Gastrocnemius medialis (tissue), 4 donors: Measurements from ENCODE around the gene TYW1B. TPM values are rescaled to one million over a fixed set of nuclear protein-coding genes. Genes with fewer than 3 reads are reported as not detected.
"Not testable (repeated sequence)": the region's sequence is repeated elsewhere in the genome, so short reads cannot be mapped to it uniquely, and the experiment has no call there.

Experiments
- ATAC-seq, 2 donors: fragments of 150-250 bp; one replicate each; pipeline ENCODE4 v1.9.1; 2016
- DNase-seq, 2 donors: peaks; one replicate each; pipeline ENCODE4 v3.0.0-alpha.2; 2019
- H3K27ac ChIP-seq, 4 donors: fragments of 200-600 bp; sonication (generic); 1 replicate in 1 of 4; 2 replicates in 3 of 4; pipeline ENCODE4 v1.5.1; 2016 to 2018; ENCODE audit warnings: mild to moderate bottlenecking in 2 of 4, moderate library complexity in 1 of 4
- H3K27me3 ChIP-seq, 3 donors: fragments of 200-600 bp; sonication (generic) in 2 of 3; 1 replicate in 1 of 3; 2 replicates in 2 of 3; pipeline versions ENCODE4 v1.5.1 to v1.6.0; 2016 to 2019; ENCODE audit warnings: mild to moderate bottlenecking in 1 of 3, moderate library complexity in 1 of 3
- H3K36me3 ChIP-seq, 2 donors: fragments of 200-600 bp; sonication (generic) in 1 of 2; one replicate each; pipeline ENCODE4 v1.5.1; 2017 to 2018
- H3K4me1 ChIP-seq, 2 donors: fragments of 200-600 bp; sonication (generic) in 1 of 2; one replicate each; pipeline ENCODE4 v1.5.1; 2016 to 2017; ENCODE audit warnings: mild to moderate bottlenecking in 2 of 2
- H3K4me3 ChIP-seq, 4 donors: fragments of 200-600 bp; sonication (generic) in 3 of 4; 1 replicate in 1 of 4; 2 replicates in 3 of 4; pipeline ENCODE4 v1.5.1; 2016 to 2019; ENCODE audit warnings: mild to moderate bottlenecking in 2 of 4
- H3K9me3 ChIP-seq, 3 donors: fragments of 200-600 bp; sonication (generic) in 2 of 3; 1 replicate in 1 of 3; 2 replicates in 2 of 3; pipeline ENCODE4 v1.5.1; 2016 to 2019
- POLR2A ChIP-seq, 2 donors: fragments of 450-650 bp; IDR thresholded peaks; one replicate each; pipeline ENCODE4 v1.6.1; 2017; ENCODE audit warnings: antibody characterized with exemption in 2 of 2, mild to moderate bottlenecking in 2 of 2, moderate library complexity in 2 of 2
- in situ Hi-C, 4 donors: fragments of 200-750 bp; cut with MboI; loops; one replicate each; pipeline versions ENCODE4 v1.15.0 to v1.8.0; 2017; ENCODE audit warnings: low sequenced_read_pairs in 4 of 4
- intact Hi-C: fragments of 100-400 bp; cut with DNase I; formaldehyde crosslinking; loops from one replicate; pipeline ENCODE4 v1.15.1; 2023; ENCODE audit warnings: low total_unique reads
- total RNA-seq, 4 donors: library from RNA; depleted of rRNA; stranded (reverse); fragments of >200 nt; gene quantifications; one replicate each; pipeline versions ENCODE4 v1.1.0 to v1.2.3, GENCODE V29; 2016
- TF ChIP-seq, protein P1 (sequence below), 5 experiments: fragments of 450-650 bp in 3 of 5; fragments of 200-600 bp in 2 of 5; sonication (generic) in 2 of 5; IDR thresholded peaks in 4 of 5; conservative IDR thresholded peaks in 1 of 5; 1 replicate in 4 of 5; 2 replicates in 1 of 5; pipeline ENCODE4 v1.5.1; 2016 to 2019; ENCODE audit warnings: antibody characterized with exemption in 5 of 5, mild to moderate bottlenecking in 3 of 5, moderate library complexity in 3 of 5

The TYW1B gene
- total RNA-seq, 4 donors from 2014 or later: 2.5 to 6.0 (median 2.9) TPM

DNA sequence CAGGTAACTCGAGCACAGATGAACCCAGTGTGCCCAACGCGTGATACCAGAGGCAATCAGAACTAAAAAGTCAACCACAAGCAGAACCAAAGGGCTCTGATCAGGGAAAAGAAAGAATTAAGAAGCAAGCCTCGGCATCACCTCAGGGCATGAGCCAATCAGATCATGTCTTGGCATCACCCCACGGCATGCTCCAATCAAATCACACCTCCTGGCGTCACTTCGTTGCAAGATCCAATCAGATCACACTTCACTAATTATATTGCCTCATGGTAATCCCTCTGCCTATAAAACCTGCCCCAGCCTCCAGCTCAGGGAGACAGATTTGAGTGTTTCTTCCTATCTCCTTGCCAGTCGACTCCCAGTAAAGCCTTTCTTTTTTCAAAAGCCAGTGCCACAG is 46.8 kb downstream of the TYW1B start:
- ATAC-seq: no peak
- H3K4me3 ChIP-seq: no peak overlapping the region
- H3K27me3 ChIP-seq: no peaks in the 10 kb centered on the region
- TF ChIP-seq, protein P1, sequence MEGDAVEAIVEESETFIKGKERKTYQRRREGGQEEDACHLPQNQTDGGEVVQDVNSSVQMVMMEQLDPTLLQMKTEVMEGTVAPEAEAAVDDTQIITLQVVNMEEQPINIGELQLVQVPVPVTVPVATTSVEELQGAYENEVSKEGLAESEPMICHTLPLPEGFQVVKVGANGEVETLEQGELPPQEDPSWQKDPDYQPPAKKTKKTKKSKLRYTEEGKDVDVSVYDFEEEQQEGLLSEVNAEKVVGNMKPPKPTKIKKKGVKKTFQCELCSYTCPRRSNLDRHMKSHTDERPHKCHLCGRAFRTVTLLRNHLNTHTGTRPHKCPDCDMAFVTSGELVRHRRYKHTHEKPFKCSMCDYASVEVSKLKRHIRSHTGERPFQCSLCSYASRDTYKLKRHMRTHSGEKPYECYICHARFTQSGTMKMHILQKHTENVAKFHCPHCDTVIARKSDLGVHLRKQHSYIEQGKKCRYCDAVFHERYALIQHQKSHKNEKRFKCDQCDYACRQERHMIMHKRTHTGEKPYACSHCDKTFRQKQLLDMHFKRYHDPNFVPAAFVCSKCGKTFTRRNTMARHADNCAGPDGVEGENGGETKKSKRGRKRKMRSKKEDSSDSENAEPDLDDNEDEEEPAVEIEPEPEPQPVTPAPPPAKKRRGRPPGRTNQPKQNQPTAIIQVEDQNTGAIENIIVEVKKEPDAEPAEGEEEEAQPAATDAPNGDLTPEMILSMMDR (IDR thresholded peaks at IDR 0.05 in 4 of 5, conservative IDR thresholded peaks at IDR 0.05 in 1 of 5): no peak
- TF ChIP-seq POLR2A (IDR thresholded peaks at IDR 0.05): no peak
- intact Hi-C loops (no loop called here), in situ Hi-C loops (no loop called here)
- H3K9me3 ChIP-seq: no peaks in the 10 kb centered on the region
- no peak for DNase-seq
- H3K4me1 ChIP-seq: peaks cover 11 to 12% of the 10 kb centered on the region in 2 donors
- H3K36me3 ChIP-seq: no peaks in the 10 kb centered on the region
- no peak overlapping the region for H3K27ac ChIP-seq

DNA sequence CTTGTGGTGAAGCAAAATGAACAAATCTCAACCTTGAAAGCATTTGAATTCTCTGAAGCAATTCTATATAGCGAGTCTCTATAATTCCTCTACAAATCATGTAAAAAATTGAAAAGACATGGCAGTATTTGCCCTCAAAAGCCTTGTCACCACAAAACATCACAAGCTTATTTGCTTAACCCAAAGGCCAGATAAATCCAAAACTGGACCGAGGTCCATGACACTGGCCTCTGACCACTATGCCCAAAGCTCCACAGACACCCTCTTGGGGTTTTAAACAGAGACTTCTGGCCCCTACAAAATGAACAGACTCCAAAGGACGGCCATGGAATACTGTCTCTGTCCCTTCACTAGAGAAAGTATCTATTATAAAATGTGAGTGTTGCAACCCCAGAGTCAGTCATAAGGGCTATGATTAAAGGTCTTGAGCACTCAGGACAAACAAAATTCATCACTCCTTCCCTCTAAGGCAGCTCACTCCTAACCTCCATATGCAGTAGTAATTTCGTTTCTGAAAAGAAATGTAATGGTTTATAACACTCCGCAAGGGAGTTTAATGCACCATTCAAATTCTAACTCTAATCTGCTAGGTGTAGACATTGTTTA is 47.6 kb downstream of the TYW1B start:
- in situ Hi-C loops, H3K27me3 ChIP-seq, H3K4me3 ChIP-seq, DNase-seq, intact Hi-C loops, H3K36me3 ChIP-seq, H3K9me3 ChIP-seq: not testable (repeated sequence)
- H3K4me1 ChIP-seq: peaks cover 11 to 12% of the 10 kb centered on the region in 2 donors
- H3K27ac ChIP-seq: peak overlapping the region in 2 of 4 donors; percentile 1 to 43
- ATAC-seq: peak; percentile 59 to 65

DNA sequence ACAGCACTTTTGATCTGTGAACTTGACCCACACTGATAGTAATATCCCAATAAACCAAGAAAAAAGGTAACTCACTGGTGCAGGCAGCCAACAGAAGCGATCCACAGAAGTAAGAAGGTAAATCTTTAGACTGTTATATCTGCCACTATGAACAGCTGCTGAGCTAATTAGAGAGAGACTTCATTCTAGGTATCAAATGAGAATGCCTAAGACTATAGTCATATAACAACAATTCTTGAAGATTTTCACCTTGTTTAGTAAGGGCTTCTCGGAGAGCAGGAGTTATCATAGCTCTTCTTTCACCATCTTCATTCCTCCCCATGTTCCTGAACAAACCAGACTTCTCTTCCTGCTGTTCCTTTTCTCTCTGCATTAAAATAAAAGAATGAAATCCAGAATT is 50.8 kb downstream of the TYW1B start:
- ATAC-seq, H3K4me3 ChIP-seq, in situ Hi-C loops, H3K27me3 ChIP-seq, DNase-seq, H3K4me1 ChIP-seq, H3K27ac ChIP-seq, intact Hi-C loops, H3K9me3 ChIP-seq, H3K36me3 ChIP-seq: not testable (repeated sequence)

DNA sequence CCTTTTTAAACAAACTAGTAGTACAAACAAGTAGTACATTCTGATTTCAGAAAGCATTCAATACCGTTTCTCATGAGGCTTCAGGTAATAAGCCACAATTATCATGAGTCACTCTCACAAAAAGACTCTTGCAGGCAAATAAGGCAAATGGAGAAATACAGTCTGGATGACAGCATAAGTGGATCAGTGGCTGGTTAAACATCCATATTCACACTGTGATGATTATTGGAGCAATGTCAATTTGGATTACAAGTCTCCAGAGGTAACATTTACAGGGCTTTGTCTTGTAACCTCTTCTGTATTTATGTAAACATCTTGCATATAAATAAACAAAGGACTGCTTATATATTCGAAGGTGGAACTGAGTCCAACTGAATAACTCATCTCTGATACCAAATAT is 55.4 kb downstream of the TYW1B start:
- H3K27ac ChIP-seq, in situ Hi-C loops, H3K9me3 ChIP-seq, DNase-seq, intact Hi-C loops, H3K36me3 ChIP-seq, H3K4me3 ChIP-seq, H3K27me3 ChIP-seq, H3K4me1 ChIP-seq, ATAC-seq: not testable (repeated sequence)

DNA sequence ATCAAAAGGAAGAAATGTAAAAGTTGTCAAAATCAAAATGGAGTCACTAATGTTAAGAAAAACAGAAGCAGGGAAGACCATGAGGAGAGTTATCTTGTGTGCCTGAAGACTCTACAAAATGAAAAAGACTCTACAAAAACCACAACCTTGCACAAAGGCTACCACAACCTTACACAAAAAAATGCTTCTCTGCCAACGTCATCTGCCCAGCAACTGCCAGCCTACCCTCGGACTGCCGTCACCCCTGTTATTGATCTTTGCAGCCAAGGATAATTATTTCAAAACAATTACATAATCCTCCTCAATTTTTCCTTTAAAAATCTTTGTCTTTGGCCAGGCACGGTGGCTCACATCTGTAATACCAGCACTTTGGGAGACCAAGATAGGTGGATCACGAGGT is 61.0 kb downstream of the TYW1B start:
- H3K27me3 ChIP-seq, H3K9me3 ChIP-seq, intact Hi-C loops, H3K27ac ChIP-seq, H3K4me1 ChIP-seq, H3K36me3 ChIP-seq, DNase-seq, in situ Hi-C loops, H3K4me3 ChIP-seq, ATAC-seq: not testable (repeated sequence)

DNA sequence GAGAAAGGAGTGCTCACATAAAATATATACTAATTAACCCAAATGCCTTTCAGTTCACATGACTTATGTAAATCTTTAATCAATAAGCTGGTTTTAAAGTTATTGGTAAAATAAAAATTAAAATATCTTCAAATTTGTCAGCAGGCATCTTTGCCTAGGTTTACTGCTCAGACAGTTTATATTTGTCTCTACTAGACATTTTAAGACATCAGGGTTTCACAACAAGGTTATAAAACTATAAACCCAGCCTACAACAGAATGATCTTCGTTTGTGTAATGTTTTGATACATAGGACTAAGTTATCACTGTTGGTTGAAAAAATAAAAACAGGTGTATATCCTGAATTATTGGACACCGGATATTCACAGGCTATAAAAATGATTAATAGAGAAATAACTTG is 67.4 kb downstream of the TYW1B start:
- no peaks in the 10 kb centered on the region for H3K4me1 ChIP-seq
- H3K36me3 ChIP-seq: no peaks in the 10 kb centered on the region
- H3K27me3 ChIP-seq: no peaks in the 10 kb centered on the region
- TF ChIP-seq POLR2A (IDR thresholded peaks at IDR 0.05): no peak
- TF ChIP-seq, protein P1 (IDR thresholded peaks at IDR 0.05 in 4 of 5, conservative IDR thresholded peaks at IDR 0.05 in 1 of 5): no peak
- ATAC-seq (no peak), DNase-seq (no peak)
- intact Hi-C loops: no loop called here
- no peak overlapping the region for H3K27ac ChIP-seq
- H3K9me3 ChIP-seq: peaks cover 0 to 4% (median 0%) of the 10 kb centered on the region in 3 donors
- H3K4me3 ChIP-seq: no peak overlapping the region
- in situ Hi-C loops: no loop called here

DNA sequence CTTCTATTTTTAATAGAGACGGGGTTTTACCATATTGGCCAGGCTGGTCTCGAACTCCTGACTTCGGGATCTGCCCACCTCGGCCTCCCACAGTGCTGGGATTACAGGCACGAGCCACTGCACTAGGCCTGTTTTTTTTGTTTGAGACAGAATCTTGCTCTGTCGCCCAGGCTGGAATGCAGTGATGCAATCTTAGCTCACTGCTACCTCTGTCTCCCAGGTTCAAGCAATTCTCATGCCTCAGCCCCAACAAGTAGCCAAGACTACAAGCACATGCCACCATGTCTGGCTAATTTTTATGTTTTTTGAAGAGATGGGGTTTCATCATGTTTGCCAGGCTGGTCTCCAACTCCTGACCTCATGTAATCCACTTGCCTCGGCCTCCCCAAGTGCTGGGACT is 73.7 kb downstream of the TYW1B start:
- H3K4me3 ChIP-seq: no peak overlapping the region
- no peak for TF ChIP-seq POLR2A (IDR thresholded peaks at IDR 0.05)
- TF ChIP-seq, protein P1 (IDR thresholded peaks at IDR 0.05 in 4 of 5, conservative IDR thresholded peaks at IDR 0.05 in 1 of 5): no peak
- H3K9me3 ChIP-seq: no peaks in the 10 kb centered on the region
- no peak overlapping the region for H3K27ac ChIP-seq
- ATAC-seq (no peak), DNase-seq (no peak)
- no peaks in the 10 kb centered on the region for H3K4me1 ChIP-seq
- H3K36me3 ChIP-seq: no peaks in the 10 kb centered on the region
- intact Hi-C loops (no loop called here), in situ Hi-C loops (no loop called here)
- H3K27me3 ChIP-seq: no peaks in the 10 kb centered on the region
